Measurements from ENCODE around the gene SENP2.
"Not testable (repeated sequence)": the region's sequence is repeated elsewhere in the genome, so short reads cannot be mapped to it uniquely, and the experiment has no call there.

Gene SENP2

DNA sequence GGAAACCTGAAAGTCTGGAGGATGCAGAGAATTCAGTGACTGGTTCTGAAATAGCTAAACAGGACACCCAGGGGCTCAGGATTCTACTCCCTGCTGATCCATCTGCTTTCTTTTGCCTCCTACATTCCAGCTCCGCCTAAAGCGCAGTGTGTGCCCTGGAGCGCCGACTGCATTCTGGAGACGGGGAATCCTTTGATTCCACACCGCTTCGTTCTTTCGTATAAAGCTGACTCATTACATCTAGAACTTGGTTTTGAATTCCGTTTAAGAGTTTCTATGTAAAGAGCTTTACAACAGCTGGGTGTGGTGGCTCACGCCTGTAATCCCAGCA lies 61.8 kb downstream of the SENP2 start:
- no peak for DNase-seq (ENCODE audit: low read depth)

DNA sequence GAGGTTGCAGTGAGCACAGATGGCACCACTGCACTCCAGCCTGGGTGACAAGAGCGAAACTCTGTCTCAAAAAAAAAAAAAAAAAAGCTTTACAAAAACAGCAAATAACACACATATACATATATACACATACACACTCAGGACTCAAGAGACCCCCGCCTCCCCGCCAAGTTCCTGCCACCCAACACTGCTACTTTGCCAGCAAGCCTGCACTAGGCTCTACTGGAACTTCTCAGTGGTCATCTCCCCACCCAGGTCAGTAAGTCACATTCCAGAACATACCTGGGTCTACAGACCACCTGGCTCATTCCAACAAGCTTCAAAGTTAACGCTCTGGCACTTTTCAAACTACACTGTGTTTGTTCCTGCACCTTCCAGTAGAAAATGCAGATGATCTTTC lies 62.3 kb downstream of the SENP2 start:
- DNase-seq (ENCODE audit: low read depth) = no peak

DNA sequence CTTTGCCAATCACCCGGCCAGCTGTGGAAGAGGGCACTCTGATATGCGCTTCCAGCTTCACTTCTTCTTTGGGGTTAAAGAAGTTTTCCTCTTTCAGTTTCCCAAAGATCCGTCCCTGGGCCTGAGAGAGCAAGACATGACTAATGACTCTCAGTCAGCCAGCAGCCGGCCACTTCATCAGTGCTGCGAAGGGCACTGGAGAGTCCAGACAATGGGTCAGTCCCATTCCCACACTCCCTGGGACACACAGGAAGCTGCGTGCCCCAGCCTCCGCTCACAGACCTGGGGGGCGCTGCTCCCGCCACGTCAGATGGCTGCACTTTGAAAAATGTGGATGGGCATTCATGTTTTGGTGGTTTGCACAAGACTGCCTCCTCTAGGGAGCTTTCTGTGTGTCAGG lies 63.3 kb downstream of the SENP2 start:
- no peak for DNase-seq (ENCODE audit: low read depth)

DNA sequence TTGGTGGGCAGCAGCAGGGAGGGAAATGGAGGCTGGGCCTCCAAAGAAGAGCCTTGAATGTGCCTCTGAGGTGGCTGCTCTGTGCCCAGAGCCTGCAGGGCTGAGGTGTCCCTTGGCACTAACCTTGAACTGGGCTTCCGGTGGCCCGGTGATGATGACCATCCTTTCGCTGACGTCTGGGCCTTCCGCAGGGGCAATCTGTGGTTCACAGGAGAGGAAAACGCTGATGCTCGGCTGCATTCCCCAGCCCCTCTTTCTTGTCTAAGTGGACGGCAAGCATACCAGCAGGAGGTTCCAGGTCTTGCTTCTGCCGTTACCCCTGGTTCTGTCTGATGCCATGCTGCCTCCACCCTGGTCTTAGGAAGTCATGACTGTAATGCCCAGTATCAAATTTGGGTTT lies 65.9 kb downstream of the SENP2 start:
- DNase-seq (ENCODE audit: low read depth) = no peak

DNA sequence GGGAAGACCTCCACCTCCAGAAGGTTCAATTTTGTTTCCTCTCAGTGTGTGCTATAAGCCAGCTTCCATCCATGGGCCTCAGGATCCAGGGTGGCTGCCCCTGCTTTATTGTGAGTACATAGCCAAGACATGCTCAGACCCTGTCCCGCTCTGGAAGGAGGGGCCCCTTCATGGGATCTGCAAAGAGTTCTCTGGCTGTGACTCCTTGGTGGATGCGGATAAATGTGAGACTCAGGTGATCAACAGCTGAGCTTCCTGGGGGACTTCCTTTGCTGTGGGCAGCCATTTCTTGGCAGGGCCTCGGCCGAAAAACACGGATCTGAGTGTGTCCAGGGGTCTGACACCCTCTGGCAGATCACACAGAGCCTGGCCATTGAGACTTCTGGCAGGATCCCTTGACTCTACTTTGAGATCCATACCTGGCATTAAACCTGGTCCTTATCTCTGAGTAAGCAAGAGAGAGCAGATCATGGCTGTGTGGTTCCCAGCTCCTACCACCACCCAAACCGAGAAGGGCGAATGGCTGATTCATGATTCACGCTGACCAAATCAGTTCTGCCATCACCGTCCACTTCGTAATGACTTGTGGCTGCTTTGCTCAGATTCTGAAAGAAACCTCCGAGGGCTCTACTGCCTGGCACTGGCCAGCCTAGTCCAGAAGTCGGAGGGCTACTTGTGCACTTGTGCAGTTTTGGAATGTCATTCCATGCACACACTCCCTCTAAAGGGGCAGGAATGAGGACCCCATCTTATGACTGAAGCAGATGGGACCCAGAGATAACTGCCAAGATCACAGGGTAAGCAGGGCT lies 68.1 kb downstream of the SENP2 start:
- DNase-seq (ENCODE audit: low read depth) = no peak

DNA sequence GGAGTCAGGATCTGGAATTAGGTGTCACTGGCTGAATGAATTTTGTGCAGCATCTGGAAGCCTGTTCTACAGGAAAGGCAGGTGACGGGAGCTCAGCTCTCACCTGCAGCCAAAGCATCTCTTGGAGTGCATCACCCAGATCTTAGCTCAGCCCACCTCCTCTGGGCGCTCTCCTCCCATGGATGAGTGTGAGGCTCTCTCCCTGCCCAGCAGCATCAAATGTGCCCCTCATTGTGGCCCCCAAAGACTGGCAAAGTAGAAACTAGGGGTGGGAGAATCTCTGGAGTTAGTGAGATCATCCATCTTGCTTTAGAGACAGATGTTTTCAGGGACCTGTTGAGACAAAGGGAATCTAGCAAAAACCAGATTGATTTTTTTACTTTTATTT lies 68.7 kb downstream of the SENP2 start:
- no peak for DNase-seq (ENCODE audit: low read depth)

DNA sequence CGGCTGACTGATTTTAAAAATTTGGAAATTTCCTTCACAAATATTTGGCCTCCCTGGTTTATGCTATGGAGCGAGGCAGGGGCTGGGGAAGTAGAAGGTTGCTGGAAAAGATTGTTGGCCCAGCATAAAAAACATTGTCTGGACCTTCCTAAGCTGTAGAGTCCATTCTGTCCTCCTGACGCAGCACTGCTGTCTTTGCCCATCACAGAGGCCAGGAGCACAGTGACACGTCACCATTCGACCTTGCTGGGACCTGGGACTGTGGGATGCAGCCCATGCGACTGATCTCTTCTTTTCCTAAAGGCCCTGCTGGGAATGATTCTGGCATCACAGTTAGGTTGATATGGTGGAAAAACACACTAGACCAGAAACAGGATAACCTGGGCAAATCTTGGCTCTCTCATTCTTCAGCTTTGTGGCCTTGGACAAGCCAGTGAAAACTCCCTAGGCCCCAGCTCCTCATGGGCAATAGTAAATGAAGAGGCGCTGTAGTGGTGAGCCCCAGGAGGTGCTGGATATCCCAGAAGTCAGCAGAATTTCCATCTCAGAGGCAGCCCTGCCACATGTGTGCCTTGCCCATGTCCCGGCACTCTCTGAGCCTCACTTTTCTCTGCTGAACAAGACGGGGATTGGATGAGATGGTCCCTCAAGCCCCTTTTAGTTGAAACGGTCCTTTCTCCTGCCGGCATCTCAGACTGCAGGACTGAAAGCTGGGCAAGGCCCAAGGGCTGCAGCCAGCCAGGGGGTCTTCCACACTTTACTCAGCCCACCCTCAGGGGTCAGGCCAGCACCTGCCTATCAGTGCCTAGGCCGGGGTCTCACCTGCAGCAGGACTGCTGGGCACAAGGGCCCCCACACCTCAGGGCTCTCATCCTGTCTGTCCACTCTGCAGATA lies 69.6 kb downstream of the SENP2 start:
- DNase-seq (ENCODE audit: low read depth) = no peak

DNA sequence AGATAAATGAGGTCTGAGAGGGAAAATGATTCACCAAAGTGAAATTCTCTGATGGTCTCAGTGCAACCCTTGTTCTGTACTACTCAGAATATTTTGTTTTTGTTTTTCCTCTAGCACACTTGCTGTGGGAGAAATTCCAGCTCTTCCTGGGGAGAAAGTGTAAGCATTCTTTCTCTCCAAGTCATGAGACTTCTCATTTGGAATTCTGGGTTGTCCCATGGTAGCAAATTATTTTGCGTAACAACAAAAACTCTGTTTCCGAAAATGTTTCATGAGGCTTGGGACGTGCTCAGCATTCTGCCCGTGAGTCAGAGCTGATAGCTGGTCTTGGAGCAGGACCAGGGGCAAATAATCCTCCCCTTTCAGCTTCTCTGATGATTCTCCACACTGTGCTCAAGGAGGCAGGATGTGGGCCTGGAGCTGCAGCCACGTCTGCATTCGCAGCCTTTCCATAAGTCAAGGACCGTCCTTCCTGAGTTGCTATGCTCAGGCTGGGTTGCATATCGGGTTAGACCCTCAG lies 70.3 kb downstream of the SENP2 start:
- no peak for DNase-seq (ENCODE audit: low read depth)

DNA sequence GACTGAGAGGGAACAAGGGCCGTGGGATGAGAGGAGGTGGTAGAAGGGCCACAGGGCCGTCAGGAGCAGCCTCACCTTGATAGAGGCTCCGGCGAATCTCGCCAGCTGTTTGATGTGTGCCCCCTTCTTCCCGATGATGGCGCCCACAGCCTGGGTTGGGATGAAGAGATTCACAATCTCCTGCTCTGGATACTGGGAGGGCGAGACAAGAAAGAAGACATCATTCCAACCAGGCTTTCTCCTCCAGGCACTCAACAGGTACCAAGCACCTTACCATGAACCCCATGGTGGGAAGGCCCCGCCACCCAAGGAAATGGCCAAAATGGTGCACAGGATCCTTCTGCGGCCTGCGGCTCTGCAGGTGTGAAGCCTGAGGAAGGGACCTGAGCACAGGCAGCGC lies 71.1 kb downstream of the SENP2 start:
- no peak for DNase-seq (ENCODE audit: low read depth)

DNA sequence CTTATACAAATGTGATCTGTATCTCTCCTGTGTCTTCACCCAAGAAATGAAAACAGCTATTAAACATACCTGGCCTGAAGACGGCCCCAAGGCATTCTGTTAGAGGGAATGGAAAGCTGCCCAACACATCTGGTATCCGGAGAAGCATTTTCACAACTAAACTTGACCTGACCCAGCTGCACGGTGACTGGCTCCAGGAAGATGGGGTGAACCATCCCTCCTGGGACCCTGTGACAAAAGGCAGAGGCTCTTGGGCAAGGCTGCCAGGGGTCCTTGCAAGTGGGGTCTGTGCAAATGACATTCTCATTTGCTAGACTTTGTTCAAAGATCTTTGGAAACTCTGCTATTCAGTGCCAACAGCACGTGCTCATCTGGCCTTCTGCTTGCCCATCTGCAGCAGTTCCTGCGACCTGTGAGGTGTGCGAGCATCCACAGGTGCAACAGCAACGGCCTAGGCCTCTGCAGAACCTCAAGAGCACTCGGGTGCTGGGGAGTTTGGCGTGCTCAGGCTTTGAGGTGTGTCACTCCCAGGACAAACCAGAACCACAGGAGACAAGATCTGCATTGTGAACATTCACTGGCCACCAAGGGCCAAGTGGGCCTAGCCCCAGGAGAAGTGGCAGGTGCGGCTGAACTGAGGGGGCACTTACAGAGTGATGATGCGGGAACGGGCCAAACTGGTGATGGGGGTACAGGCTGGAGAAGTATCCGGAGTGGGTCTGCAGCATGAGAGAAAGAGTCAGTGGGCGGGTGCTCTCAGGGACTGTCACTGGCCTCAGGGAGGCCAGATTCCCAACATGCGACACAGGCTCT lies 71.8 kb downstream of the SENP2 start:
- DNase-seq (ENCODE audit: low read depth) = no peak

DNA sequence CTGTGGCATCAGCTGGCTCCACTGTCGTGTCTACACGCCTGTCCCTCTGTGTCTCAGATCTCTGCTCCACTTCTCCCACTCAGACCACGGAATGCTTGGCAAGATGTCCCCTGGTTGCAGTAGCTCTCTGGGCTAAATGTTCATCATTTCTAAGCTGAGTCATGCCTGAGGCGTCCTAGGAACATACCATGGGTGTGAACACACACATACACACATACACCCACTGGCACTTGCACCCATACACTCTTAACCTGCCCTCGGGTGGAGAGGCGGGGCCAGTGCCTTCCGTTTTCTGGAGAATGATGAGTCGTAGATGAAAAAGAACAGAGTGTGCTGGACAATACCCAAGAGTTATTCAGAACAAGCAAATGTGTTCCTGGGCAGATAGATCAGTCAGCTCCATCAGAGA lies 72.4 kb downstream of the SENP2 start:
- no peak for DNase-seq (ENCODE audit: low read depth)

DNA sequence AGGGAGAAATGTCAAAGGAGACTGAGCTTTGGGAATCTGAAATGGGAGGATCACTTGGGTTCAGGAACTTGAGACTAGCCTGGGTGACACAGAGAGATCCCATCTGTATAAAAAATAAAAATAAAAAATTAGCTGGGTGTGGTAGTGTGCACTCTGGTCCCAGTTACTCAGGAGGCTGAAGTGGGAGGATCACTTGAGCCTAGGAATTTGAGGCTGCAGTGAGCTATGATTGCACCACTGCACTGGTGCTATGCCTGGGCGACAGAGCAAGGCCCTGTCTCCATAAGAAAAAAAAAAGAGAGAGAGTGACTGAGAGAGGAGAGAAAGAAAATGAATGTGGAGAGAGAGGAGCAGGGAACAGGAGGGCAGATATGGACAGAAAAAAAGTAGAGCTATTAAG lies 72.8 kb downstream of the SENP2 start:
- DNase-seq (ENCODE audit: low read depth) = no peak

DNA sequence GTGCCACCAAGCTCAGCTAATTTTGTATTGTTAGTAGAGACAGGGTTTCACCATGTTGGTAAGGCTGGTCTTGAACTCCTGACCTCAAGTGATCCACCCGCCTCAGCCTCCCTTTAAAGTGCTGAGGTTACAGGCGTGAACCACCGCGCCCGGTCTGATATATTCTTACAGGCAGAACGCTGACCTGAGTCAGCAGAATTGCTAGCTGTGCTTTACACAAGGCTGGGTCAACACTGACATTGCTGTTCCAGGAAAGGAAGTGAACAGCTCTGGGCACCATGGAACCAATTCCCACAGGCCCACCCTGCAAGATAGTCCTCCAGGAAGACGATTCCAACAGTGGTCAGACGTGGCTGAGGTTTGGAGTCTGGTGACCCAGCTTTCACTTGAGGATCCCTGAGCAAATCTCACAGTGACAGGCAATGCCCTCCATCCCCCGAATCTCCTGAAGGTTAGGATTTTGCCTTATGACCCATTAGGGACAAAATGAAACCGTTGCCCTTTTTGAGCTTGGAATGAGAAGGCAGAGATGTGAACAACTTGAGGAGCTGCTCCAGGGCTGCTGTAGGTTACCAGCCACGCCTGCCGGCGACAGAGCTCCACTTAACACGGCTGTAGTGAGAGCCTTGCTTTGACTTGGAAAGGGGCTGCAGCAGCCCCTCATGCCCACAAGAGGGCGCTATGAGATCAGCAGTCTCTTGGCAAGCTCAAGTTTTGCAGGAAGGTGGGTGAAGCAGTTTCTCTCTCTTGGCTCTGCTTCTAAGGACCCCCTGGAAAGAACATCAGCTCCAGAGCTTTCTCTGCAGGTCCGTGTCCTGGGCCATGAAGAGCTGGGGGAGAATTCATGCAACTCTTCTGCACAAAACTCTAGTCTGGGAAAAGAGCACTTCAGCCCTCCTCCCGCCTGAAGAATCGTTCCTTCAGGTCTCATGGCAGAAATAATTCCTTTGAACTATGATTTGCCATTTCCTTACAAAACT lies 74.1 kb downstream of the SENP2 start:
- DNase-seq (ENCODE audit: low read depth) = peak; percentile 37

DNA sequence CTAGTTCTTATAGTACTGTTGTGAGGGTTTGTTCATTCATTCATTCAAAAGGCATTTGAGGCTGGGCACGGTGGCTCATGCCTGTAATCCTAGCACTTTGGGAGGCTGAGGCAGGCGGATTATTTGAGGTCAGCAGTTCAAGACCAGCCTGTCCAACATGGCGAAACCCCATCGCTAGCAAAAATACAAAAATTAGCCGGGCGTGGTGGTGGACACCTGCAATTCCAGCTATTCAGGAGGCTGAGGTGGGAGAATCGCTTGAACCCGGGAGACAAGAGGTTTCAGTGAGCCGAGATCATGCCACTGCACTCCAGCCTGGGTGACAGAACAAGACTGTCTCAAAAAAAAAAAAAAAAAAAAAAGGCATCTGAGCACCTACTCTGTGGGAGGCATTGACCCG lies 75.2 kb downstream of the SENP2 start:
- DNase-seq (ENCODE audit: low read depth) = not testable (repeated sequence)

DNA sequence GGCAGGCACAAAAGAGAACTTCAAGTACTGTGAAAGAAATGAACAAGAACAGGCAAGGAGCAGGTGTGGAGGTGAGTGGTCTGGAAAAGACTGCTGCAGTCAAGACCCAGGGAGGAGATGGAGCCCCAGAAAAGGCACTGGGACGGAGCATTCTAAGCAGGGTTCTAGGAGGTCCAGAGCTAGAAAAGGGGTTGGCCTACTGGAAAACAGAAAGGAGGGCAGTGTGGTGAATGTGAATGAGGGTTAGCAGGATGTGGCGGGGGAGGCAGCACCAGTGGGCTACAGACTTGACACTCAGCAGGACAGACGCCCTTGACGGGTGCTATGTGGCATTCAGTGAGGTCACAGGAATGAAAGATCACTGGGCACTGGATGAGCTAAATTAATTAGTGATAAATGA lies 75.7 kb downstream of the SENP2 start:
- no peak for DNase-seq (ENCODE audit: low read depth)

DNA sequence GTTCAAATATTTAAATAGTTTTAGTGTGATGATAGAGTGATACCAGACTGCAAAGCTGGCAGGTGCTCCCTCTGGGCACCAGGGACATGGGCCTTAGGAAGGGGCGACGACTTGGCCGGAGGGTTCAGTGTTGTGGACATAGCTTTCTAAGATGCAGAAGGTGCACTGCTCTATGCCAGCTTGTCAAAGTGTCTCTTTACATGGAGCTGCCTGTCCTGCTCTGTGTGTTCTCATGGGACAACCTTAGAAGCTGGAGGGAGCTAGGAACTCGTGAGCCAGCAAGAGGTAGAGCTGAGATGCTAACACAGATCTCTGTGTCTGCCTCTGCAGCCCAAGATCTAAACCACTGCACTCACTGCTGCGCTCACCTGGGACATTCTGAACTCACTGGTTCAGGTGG lies 77.8 kb downstream of the SENP2 start:
- no peak for DNase-seq (ENCODE audit: low read depth)

DNA sequence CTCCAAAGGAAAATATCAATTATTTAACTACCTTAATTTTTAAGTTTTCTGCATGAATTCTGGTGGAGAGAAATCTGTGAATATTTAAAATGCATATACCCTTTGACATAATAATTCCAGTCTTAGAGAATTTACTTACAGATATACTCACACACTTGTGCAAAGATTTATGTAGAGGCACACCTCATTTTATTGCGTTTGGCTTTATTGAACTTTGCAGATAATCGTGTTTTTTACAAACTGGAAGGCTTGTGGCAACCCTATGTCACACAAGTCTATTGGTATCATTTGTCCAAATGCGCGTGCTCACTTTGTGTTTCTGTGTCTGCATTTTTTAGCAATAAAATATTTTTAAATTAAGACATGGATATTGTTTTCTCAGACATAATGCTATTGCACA lies 81.5 kb downstream of the SENP2 start:
- DNase-seq (ENCODE audit: low read depth) = no peak

DNA sequence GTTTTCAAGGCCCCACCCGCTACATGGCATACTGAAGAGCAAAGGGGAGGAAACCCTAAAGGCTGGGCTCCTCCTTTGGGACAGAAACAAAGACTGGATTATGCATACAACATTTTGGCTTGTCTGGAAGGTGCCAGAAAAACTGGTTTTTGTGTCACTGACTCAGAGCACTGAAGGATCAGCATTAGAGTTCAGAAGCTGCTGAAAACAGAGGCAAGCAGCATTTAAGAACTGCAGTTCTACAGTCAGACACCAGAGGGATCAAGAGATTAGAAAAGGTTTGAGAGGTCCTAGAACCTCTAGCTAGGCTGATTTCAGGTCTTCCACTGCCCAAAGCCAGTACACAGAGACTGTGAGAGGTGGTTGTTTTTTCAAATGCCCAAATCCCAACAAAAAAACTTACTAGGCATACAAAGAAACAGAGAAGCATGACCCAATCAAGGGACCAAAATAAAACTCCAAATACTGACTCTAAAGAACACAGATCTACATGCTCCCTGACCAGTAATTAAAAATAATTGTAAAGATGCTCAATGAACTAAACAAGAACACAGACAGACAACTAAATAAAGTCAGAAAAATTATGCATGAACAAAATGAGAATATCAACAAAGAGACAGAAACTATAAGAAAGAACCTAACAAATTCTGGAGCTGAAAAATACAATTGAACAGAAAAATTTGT lies 91.2 kb downstream of the SENP2 start:
- no peak for DNase-seq (ENCODE audit: low read depth)

DNA sequence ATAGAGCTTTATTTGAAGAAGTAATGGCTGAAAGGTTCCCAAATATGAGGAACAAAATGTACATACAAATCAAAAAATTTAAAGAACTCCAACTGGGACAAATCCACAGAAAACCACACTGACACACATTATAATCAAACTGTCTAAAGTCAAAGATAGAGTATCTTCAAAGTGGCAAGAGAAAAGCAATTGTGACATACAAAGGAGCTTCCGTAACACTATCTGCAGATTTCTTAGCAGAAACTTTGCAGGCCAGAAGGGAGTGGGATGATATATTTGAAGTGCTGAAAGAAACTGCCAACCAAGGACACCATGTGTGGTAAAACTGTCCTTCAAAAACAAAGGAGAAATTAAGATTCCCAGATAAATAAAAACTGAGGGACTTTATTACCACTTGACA lies 91.9 kb downstream of the SENP2 start:
- no peak for DNase-seq (ENCODE audit: low read depth)

DNA sequence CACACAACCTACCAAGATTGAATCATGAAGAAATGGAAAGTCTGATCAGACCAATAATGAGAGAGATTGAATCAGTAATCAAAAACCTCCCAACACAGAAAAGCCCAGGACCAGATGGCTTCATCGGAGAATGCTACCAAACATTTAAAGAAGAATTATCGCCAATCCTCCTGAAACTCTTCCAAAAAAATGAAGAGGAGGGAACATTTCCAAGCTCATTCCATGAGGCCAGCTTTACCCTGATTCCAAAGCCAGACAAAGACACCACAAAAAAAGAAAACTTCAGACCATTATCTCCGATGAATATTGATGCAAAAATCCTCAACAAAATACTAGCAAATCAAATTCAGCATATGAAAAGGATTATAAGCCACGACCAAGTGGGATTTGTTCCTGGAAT lies 94.1 kb downstream of the SENP2 start:
- DNase-seq (ENCODE audit: low read depth) = no peak
